HCT116 (cell line): ENCODE data around the gene UBE2Q2. TPM values are rescaled to one million over a fixed set of nuclear protein-coding genes. Genes with fewer than 3 reads are reported as not detected.

Source experiments
- ATAC-seq: fragments of 200-7000 bp; cut with Tn5 transposase; 2 replicates; pipeline ENCODE4 v1.9.1; 2020; ENCODE audit warnings: mild to moderate bottlenecking, moderate library complexity
- BruUV-seq: library from RNA; stranded (reverse); fragments of 400-500 nt; replicated peaks from 2 replicates; lab custom pipeline; 2021; lab: Mats Ljungman, UMichigan
- CTCF ChIA-PET: fragments of 300-600 bp; sonication (Branson Sonifier 250); formaldehyde crosslinking; loops from one replicate; lab custom pipeline; 2021; ENCODE audit warnings: antibody characterized with exemption; lab: Charles Lee
- POLR2A ChIA-PET: fragments of 300-600, 350-600 bp; sonication (Branson Sonifier 250); formaldehyde crosslinking; loops from one replicate; lab custom pipeline; 2021; ENCODE audit warnings: antibody characterized with exemption; lab: Charles Lee
- RAD21 ChIA-PET, 2 experiments: fragments of 300-600 bp; sonication (Branson Sonifier 250); formaldehyde crosslinking; loops; one replicate each; lab custom pipeline; 2023; ENCODE audit warnings: low total read pairs in 2 of 2; ENCODE audit not compliant: uncharacterized antibody in 2 of 2, unreplicated experiment in 2 of 2, low non-redundant PET in 1 of 2; lab: Charles Lee
- DNase-seq: peaks from one replicate; pipeline ENCODE4 v3.0.0-alpha.2; 2010; ENCODE audit warnings: low read depth, low spot score
- H2AFZ ChIP-seq: fragments of 200-600 bp; shearing (Covaris generic), sonication (generic); 2 replicates; pipeline ENCODE4 v1.6.1; 2017; ENCODE audit warnings: low read depth, mixed run types, mixed read lengths, antibody characterized with exemption, low read length; ENCODE audit not compliant: poor library complexity, severe bottlenecking
- H3K27ac ChIP-seq: 2 replicates; pipeline ENCODE4 v1.5.1; 2012; ENCODE audit warnings: low read depth, low read length
- H3K27me3 ChIP-seq: fragments of 200-600 bp; sonication (generic); 2 replicates; pipeline ENCODE4 v1.6.1; 2016; ENCODE audit warnings: mixed run types, low read length, mixed read lengths; ENCODE audit not compliant: insufficient read depth
- H3K36me3 ChIP-seq, 2 experiments: fragments of 200-500 bp in 1 of 2; fragments of 200-600 bp in 1 of 2; sonication (Bioruptor generic) in 1 of 2; sonication (generic) in 1 of 2; 2 replicates each; pipeline versions ENCODE4 v1.5.1 to v1.6.1; 2014 to 2016; ENCODE audit warnings: low read length in 2 of 2, inconsistent platforms in 1 of 2, mixed read lengths in 1 of 2, mixed run types in 1 of 2; ENCODE audit not compliant: insufficient read depth in 2 of 2, control insufficient read depth in 1 of 2
- H3K4me1 ChIP-seq, 2 experiments: fragments of 200-600 bp in 1 of 2; sonication (generic) in 1 of 2; 2 replicates each; pipeline versions ENCODE4 v1.5.1 to v1.6.1; 2012 to 2017; ENCODE audit warnings: low read length in 2 of 2, inconsistent platforms in 1 of 2, mild to moderate bottlenecking in 1 of 2, mixed read lengths in 1 of 2, mixed run types in 1 of 2, moderate library complexity in 1 of 2; ENCODE audit not compliant: insufficient read depth in 2 of 2, control insufficient read depth in 1 of 2
- H3K4me2 ChIP-seq: fragments of 200-600 bp; sonication (generic); 2 replicates; pipeline ENCODE4 v1.6.1; 2017; ENCODE audit warnings: mixed run types, low read length, mixed read lengths
- H3K4me3 ChIP-seq, 2 experiments: fragments of 200-600 bp in 1 of 2; sonication (generic) in 1 of 2; replicated peaks in 1 of 2; 2 replicates each; pipeline ENCODE4 v1.5.1; 2011 to 2016; ENCODE audit warnings: low read length in 2 of 2, control low read depth in 1 of 2, low read depth in 1 of 2, mild to moderate bottlenecking in 1 of 2, mixed read lengths in 1 of 2, mixed run types in 1 of 2
- H3K79me2 ChIP-seq: fragments of 200-600 bp; sonication (generic); 2 replicates; pipeline ENCODE4 v1.6.1; 2017; ENCODE audit warnings: mild to moderate bottlenecking, mixed run types, low read length, moderate library complexity, mixed read lengths; ENCODE audit not compliant: insufficient read depth
- H3K9ac ChIP-seq: fragments of 200-600 bp; sonication (generic); 2 replicates; pipeline ENCODE4 v1.6.1; 2016; ENCODE audit warnings: low read length, mixed read lengths
- H3K9me2 ChIP-seq: fragments of 200-600 bp; sonication (generic), shearing (Covaris generic); 2 replicates; pipeline ENCODE4 v1.6.1; 2017; ENCODE audit warnings: mixed run types, mild to moderate bottlenecking, moderate library complexity; ENCODE audit not compliant: insufficient read depth
- H3K9me3 ChIP-seq, 2 experiments: fragments of 200-500 bp in 1 of 2; fragments of 200-600 bp in 1 of 2; sonication (Bioruptor generic) in 1 of 2; sonication (generic) in 1 of 2; 2 replicates each; pipeline ENCODE4 v1.6.1; 2014 to 2017; ENCODE audit warnings: low read length in 2 of 2, mixed read lengths in 2 of 2, inconsistent platforms in 1 of 2, low read depth in 1 of 2, mild to moderate bottlenecking in 1 of 2, mixed run types in 1 of 2, moderate library complexity in 1 of 2; ENCODE audit not compliant: control insufficient read depth in 1 of 2, insufficient read depth in 1 of 2
- H4K20me1 ChIP-seq: fragments of 200-600 bp; sonication (generic), shearing (Covaris generic); 2 replicates; pipeline ENCODE4 v1.6.1; 2017; ENCODE audit warnings: mixed run types, mild to moderate bottlenecking, moderate library complexity; ENCODE audit not compliant: insufficient read depth
- CBX3 ChIP-seq: IDR thresholded peaks from 2 replicates; pipeline ENCODE4 v1.6.1; 2012; ENCODE audit warnings: low read depth
- CEBPB ChIP-seq: IDR thresholded peaks from 2 replicates; pipeline ENCODE4 v1.6.1; 2012; ENCODE audit warnings: low read depth
- EGR1 ChIP-seq: IDR thresholded peaks from 2 replicates; pipeline ENCODE4 v1.6.1; 2012; ENCODE audit warnings: low read depth
- ELF1 ChIP-seq: IDR thresholded peaks from 2 replicates; pipeline ENCODE4 v1.6.1; 2012; ENCODE audit warnings: low read depth, borderline replicate concordance
- EZH2 ChIP-seq: fragments of 200-600 bp; sonication (generic); IDR thresholded peaks from 2 replicates; pipeline ENCODE4 v1.6.1; 2017; ENCODE audit warnings: antibody characterized with exemption, mixed run types
- FOSL1 ChIP-seq: IDR thresholded peaks from 2 replicates; pipeline ENCODE4 v1.6.1; 2012; ENCODE audit warnings: low read depth
- JUND ChIP-seq: IDR thresholded peaks from 2 replicates; pipeline ENCODE4 v1.6.1; 2012
- POLR2AphosphoS5 ChIP-seq: IDR thresholded peaks from 2 replicates; pipeline ENCODE4 v1.6.1; 2011; ENCODE audit warnings: mild to moderate bottlenecking, low read depth, low read length, moderate library complexity
- RAD21 ChIP-seq: IDR thresholded peaks from 2 replicates; pipeline ENCODE4 v1.6.1; 2012; ENCODE audit warnings: low read depth, mild to moderate bottlenecking
- SP1 ChIP-seq: IDR thresholded peaks from 2 replicates; pipeline ENCODE4 v1.6.1; 2012; ENCODE audit warnings: low read depth
- SRF ChIP-seq: IDR thresholded peaks from 2 replicates; pipeline ENCODE4 v1.6.1; 2012; ENCODE audit warnings: low read depth
- TCF7L2 ChIP-seq: IDR thresholded peaks from 2 replicates; pipeline ENCODE4 v1.7.0; 2011; ENCODE audit warnings: borderline replicate concordance, inconsistent platforms; ENCODE audit not compliant: insufficient read depth, insufficient read length; ENCODE audit errors: extremely low read depth
- YY1 ChIP-seq: IDR thresholded peaks from 2 replicates; pipeline ENCODE4 v1.6.1; 2011; ENCODE audit warnings: low read length, low read depth, moderate library complexity, mild to moderate bottlenecking; ENCODE audit not compliant: insufficient replicate concordance; ENCODE audit errors: extremely low read depth
- ZNF274 ChIP-seq: fragments of 200-500 bp; sonication (Bioruptor generic); IDR thresholded peaks from 2 replicates; pipeline ENCODE4 v1.6.1; 2014; ENCODE audit warnings: mild to moderate bottlenecking, low read depth, low read length, inconsistent platforms
- intact Hi-C: fragments of 100-400 bp; cut with micrococcal nuclease; formaldehyde crosslinking; loops from 2 replicates; pipeline ENCODE4 v1.10.0; 2022
- total RNA-seq: library from RNA; stranded (reverse); gene quantifications from one replicate; pipeline ENCODE4 v1.2.1, GENCODE V29; 2021; ENCODE audit not compliant: unreplicated experiment
- TF ChIP-seq, protein P1 (sequence below): IDR thresholded peaks from 2 replicates; pipeline ENCODE4 v1.6.1; 2012
- TF ChIP-seq, protein P2 (sequence below): IDR thresholded peaks from 2 replicates; pipeline ENCODE4 v1.6.1; 2011; ENCODE audit warnings: mild to moderate bottlenecking, low read length, moderate library complexity; ENCODE audit not compliant: insufficient replicate concordance; ENCODE audit errors: extremely low read depth
- TF ChIP-seq, protein P3 (sequence below), 3 experiments: fragments of 200-600 bp in 1 of 3; sonication (generic) in 1 of 3; IDR thresholded peaks in 2 of 3; conservative IDR thresholded peaks in 1 of 3; 2 replicates each; pipeline ENCODE4 v1.5.1; 2012 to 2017; ENCODE audit warnings: low read depth in 2 of 3, low read length in 2 of 3, antibody characterized with exemption in 1 of 3, borderline replicate concordance in 1 of 3, control low read depth in 1 of 3, mild to moderate bottlenecking in 1 of 3, mixed read lengths in 1 of 3, mixed run types in 1 of 3, moderate library complexity in 1 of 3; ENCODE audit not compliant: insufficient read depth in 1 of 3
- TF ChIP-seq, protein P4 (sequence below): IDR thresholded peaks from 2 replicates; pipeline ENCODE4 v1.6.1; 2012
- TF ChIP-seq, protein P5 (sequence below): IDR thresholded peaks from 2 replicates; pipeline ENCODE4 v1.6.1; 2012; ENCODE audit warnings: low read depth

Gene UBE2Q2
- total RNA-seq, 1 experiment from 2014 or later = 12.3 TPM

DNA sequence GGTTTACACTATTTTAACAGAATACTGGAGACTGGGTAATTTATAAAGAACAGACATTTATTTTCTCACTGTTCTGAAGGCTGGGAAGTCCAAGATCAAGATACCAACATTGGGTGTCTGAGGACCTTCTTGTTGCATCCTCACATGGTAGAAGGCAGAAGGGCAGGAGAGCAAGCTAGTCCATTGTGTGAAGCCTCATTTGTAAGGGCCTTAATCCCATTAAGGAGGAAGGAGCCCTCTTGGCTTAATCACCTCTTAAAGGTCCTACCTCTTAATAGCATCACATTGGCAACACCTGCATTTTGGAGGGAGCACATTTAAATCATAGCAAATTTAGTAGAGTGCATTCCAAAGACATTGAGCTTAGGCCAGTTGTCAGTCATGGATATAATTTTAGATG lies 26.2 kb downstream of the UBE2Q2 start:
- Histone ChIP-seq H3K27ac (no peak overlapping the region), H3K9me3 (no peaks in the 10 kb centered on the region), H4K20me1 (no peaks in the 10 kb centered on the region), H3K4me1 (no peaks in the 10 kb centered on the region), H3K4me3 (no peak overlapping the region), H3K36me3 (no peaks in the 10 kb centered on the region; a peak in 1 of 4 replicates), H3K27me3 (no peaks in the 10 kb centered on the region), H3K9ac (no peak overlapping the region), H3K4me2 (no peak overlapping the region), H3K9me2 (no peaks in the 10 kb centered on the region), H3K79me2 (no peaks in the 10 kb centered on the region), H2AFZ (no peak overlapping the region)
- no peak for ATAC-seq
- no TSS peak for BruUV-seq
- ChIA-PET RAD21 (no interaction called here), CTCF (interaction anchor here (1.5 kb wide), 1 partner anchor 52 kb away, joined by 5 read pairs; no protein-coding TSS in a partner anchor), POLR2A (no interaction called here)
- no peak for DNase-seq
- intact Hi-C loops = no loop called here
- TF ChIP-seq POLR2AphosphoS5 (no peak), YY1 (no peak), RAD21 (no peak), CBX3 (no peak), FOSL1 (no peak), EZH2 (no peak), JUND (no peak), CEBPB (no peak), ZNF274 (no peak), SRF (no peak), TCF7L2 (no peak), SP1 (no peak), ELF1 (no peak), EGR1 (no peak)
- TF ChIP-seq, protein P1, sequence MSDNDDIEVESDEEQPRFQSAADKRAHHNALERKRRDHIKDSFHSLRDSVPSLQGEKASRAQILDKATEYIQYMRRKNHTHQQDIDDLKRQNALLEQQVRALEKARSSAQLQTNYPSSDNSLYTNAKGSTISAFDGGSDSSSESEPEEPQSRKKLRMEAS = no peak
- TF ChIP-seq, protein P2, sequence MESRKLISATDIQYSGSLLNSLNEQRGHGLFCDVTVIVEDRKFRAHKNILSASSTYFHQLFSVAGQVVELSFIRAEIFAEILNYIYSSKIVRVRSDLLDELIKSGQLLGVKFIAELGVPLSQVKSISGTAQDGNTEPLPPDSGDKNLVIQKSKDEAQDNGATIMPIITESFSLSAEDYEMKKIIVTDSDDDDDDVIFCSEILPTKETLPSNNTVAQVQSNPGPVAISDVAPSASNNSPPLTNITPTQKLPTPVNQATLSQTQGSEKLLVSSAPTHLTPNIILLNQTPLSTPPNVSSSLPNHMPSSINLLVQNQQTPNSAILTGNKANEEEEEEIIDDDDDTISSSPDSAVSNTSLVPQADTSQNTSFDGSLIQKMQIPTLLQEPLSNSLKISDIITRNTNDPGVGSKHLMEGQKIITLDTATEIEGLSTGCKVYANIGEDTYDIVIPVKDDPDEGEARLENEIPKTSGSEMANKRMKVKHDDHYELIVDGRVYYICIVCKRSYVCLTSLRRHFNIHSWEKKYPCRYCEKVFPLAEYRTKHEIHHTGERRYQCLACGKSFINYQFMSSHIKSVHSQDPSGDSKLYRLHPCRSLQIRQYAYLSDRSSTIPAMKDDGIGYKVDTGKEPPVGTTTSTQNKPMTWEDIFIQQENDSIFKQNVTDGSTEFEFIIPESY = no peak
- TF ChIP-seq, protein P3, sequence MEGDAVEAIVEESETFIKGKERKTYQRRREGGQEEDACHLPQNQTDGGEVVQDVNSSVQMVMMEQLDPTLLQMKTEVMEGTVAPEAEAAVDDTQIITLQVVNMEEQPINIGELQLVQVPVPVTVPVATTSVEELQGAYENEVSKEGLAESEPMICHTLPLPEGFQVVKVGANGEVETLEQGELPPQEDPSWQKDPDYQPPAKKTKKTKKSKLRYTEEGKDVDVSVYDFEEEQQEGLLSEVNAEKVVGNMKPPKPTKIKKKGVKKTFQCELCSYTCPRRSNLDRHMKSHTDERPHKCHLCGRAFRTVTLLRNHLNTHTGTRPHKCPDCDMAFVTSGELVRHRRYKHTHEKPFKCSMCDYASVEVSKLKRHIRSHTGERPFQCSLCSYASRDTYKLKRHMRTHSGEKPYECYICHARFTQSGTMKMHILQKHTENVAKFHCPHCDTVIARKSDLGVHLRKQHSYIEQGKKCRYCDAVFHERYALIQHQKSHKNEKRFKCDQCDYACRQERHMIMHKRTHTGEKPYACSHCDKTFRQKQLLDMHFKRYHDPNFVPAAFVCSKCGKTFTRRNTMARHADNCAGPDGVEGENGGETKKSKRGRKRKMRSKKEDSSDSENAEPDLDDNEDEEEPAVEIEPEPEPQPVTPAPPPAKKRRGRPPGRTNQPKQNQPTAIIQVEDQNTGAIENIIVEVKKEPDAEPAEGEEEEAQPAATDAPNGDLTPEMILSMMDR (IDR thresholded peaks at IDR 0.05 in 2 of 3, conservative IDR thresholded peaks at IDR 0.05 in 1 of 3; ENCODE audit: borderline replicate concordance in 1 of 3, insufficient read depth in 1 of 3, low read depth in 2 of 3, low read length in 2 of 3) = no peak
- TF ChIP-seq, protein P4, sequence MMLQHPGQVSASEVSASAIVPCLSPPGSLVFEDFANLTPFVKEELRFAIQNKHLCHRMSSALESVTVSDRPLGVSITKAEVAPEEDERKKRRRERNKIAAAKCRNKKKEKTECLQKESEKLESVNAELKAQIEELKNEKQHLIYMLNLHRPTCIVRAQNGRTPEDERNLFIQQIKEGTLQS = no peak
- TF ChIP-seq, protein P5, sequence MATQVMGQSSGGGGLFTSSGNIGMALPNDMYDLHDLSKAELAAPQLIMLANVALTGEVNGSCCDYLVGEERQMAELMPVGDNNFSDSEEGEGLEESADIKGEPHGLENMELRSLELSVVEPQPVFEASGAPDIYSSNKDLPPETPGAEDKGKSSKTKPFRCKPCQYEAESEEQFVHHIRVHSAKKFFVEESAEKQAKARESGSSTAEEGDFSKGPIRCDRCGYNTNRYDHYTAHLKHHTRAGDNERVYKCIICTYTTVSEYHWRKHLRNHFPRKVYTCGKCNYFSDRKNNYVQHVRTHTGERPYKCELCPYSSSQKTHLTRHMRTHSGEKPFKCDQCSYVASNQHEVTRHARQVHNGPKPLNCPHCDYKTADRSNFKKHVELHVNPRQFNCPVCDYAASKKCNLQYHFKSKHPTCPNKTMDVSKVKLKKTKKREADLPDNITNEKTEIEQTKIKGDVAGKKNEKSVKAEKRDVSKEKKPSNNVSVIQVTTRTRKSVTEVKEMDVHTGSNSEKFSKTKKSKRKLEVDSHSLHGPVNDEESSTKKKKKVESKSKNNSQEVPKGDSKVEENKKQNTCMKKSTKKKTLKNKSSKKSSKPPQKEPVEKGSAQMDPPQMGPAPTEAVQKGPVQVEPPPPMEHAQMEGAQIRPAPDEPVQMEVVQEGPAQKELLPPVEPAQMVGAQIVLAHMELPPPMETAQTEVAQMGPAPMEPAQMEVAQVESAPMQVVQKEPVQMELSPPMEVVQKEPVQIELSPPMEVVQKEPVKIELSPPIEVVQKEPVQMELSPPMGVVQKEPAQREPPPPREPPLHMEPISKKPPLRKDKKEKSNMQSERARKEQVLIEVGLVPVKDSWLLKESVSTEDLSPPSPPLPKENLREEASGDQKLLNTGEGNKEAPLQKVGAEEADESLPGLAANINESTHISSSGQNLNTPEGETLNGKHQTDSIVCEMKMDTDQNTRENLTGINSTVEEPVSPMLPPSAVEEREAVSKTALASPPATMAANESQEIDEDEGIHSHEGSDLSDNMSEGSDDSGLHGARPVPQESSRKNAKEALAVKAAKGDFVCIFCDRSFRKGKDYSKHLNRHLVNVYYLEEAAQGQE = no peak
